DND-41 (cell line): Measurements from ENCODE around the gene HMG20A.

Experiments used
- CTCF ChIP-seq: IDR thresholded peaks from 2 replicates; pipeline ENCODE4 v1.5.1; 2012; ENCODE audit warnings: borderline replicate concordance, low read length, moderate library complexity, mild to moderate bottlenecking; ENCODE audit not compliant: poor library complexity, severe bottlenecking; ENCODE audit errors: extremely low read depth
- EZH2 ChIP-seq: IDR thresholded peaks from 3 replicates; pipeline ENCODE4 v1.6.1; 2012; ENCODE audit warnings: borderline replicate concordance, low read depth, mild to moderate bottlenecking, moderate library complexity, low read length, inconsistent platforms; ENCODE audit not compliant: severe bottlenecking

- TF ChIP-seq EZH2: no peak
- no peak for TF ChIP-seq CTCF
Measured at GRCh38 chr15:77530576-77530975, 109.9 kb downstream of the HMG20A start.
